ENCODE data around the gene SEPTIN11. TPM values are rescaled to one million over a fixed set of nuclear protein-coding genes. Genes with fewer than 3 reads are reported as not detected.

SEPTIN11 gene
- total and polyA plus RNA-seq, 2 of the 8 experiments (the other 6 are each of a cell fraction or from before 2014, with no cell fraction given): 32.2 to 110 TPM

DNA sequence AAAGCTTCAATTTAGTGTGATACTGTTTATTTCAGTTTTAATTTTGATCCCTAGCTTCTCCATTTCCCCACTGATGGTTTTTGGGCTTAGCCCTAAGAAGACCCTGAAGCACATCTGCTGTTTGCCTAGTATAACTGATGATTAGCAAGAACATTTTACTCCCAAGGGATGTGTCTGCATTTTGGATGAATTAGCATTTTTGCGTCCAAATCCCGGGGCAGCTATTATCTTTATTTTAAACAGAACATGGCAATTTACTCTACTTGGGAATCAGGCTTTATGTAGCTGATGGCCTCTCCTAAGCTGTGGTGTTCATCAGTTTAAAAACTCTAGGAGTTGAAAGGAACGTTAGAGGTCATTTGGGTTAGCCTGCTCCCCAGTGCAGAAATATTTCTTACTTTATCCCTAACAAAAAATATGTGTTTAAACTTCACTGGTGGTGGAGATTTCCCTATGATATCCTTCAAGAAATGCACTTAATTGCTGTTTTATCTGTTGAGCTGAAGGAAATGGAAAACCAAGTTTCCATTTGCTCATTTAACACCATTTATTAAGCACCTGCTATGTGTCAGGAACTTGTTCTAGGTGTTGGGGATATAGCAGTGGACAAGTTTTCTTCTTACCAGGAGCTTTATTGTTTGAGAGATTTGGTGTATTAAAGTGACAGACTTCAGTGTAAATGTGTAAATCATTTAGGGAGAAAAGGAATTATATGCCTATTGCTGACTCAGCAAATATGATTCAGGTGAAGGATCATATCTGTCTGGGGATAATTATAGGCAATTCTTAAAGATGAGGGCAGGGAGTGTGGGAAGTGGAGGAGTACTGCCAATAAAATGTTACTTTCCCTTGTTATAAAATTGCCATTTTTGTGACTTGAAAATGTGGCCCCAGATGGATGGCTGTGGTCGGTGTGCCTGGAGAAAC is 3.4 kb downstream of the SEPTIN11 start:
- Histone ChIP-seq H2BK120ac (replicated peaks; ENCODE audit: low read depth, low read length) (no peak overlapping the region), H3K9ac (replicated peaks in 1 of 4; ENCODE audit: extremely low read depth in 1 of 4, low read depth in 3 of 4, low read length in 3 of 4) (no peak overlapping the region), H4K5ac (ENCODE audit: insufficient read length, low read depth, low read length) (no peak overlapping the region), H3K4me3 (ENCODE audit: extremely low read depth in 1 of 4, insufficient read depth in 2 of 4, low read depth in 3 of 4, low read length in 4 of 4) (no peak overlapping the region), H3K4ac (replicated peaks; ENCODE audit: insufficient read length, low read depth, low read length) (no peak overlapping the region), H3K79me1 (ENCODE audit: low read depth, low read length) (peaks cover 3% of the 10 kb centered on the region; the same call in 1 of the 2 replicates), H3K23ac (ENCODE audit: insufficient read length) (no peak overlapping the region), H3K18ac (ENCODE audit: extremely low read depth, low read length) (no peak overlapping the region), H3K9me3 (ENCODE audit: insufficient read depth in 2 of 2, low read depth in 1 of 2, low read length in 1 of 2) (no peaks in the 10 kb centered on the region), H2AFZ (ENCODE audit: low read length) (no peak overlapping the region), H3K23me2 (ENCODE audit: low read depth, low read length) (peaks cover 21% of the 10 kb centered on the region), H2BK15ac (ENCODE audit: low read length) (no peak overlapping the region), H3K4me1 (replicated peaks in 1 of 4; ENCODE audit: control insufficient read depth in 3 of 4, insufficient read depth in 4 of 4, low read length in 3 of 4) (peaks cover 2 to 6% (median 5%) of the 10 kb centered on the region in 4 experiments; a peak in 5 of 7 replicates), H3K79me2 (ENCODE audit: control insufficient read depth in 1 of 2, insufficient read depth in 2 of 2, low read length in 2 of 2) (peaks cover 0 to 53% of the 10 kb centered on the region in 2 experiments; a peak in 3 of 4 replicates), H3K36me3 (ENCODE audit: control insufficient read depth in 2 of 4, insufficient read depth in 4 of 4, low read length in 3 of 4) (no peaks in the 10 kb centered on the region), H2BK12ac (ENCODE audit: low read depth, low read length) (no peak overlapping the region), H2BK5ac (ENCODE audit: low read depth, low read length) (no peak overlapping the region), H4K91ac (replicated peaks; ENCODE audit: insufficient read length, low read length) (no peak overlapping the region), H4K8ac (ENCODE audit: extremely low read depth, insufficient read depth, low read length) (no peak overlapping the region), H3K4me2 (ENCODE audit: insufficient read depth in 1 of 2, low read depth in 2 of 2, low read length in 2 of 2) (no peak overlapping the region), H2BK20ac (ENCODE audit: low read length) (no peak overlapping the region), H2AK5ac (ENCODE audit: low read depth, low read length) (no peak overlapping the region), H3K14ac (ENCODE audit: insufficient read length) (no peak overlapping the region), H3K56ac (replicated peaks; ENCODE audit: insufficient read length, low read depth, low read length) (no peak overlapping the region), H3K27ac (ENCODE audit: low read depth, low read length) (no peak overlapping the region), H3K27me3 (replicated peaks in 1 of 4; ENCODE audit: control insufficient read depth in 3 of 4, extremely low read depth in 1 of 4, insufficient read depth in 3 of 4, low read length in 3 of 4) (peaks cover 0 to 11% (median 9%) of the 10 kb centered on the region in 4 experiments; a peak in 5 of 7 replicates), H4K20me1 (replicated peaks in 1 of 2; ENCODE audit: control insufficient read depth in 1 of 2, insufficient read depth in 2 of 2, low read length in 2 of 2) (peaks cover 0 to 4% of the 10 kb centered on the region in 2 experiments)
- FAIRE-seq (no peak), DNase-seq (ENCODE audit: low read depth in 1 of 2, low spot score in 2 of 2) (no peak)
- ChIA-PET CTCF (ENCODE audit: partially characterized antibody) (interaction anchor here (0.6 to 1.5 kb wide), 6 partner anchors 20 to 193 kb away, joined by 3 read pairs; no protein-coding TSS in a partner anchor), POLR2A (ENCODE audit: partially characterized antibody) (interaction anchor here (1.0 to 1.2 kb wide), 2 partner anchors 9 to 43 kb away, joined by 3 read pairs; no protein-coding TSS in a partner anchor)
- peak; percentile 100 for TF ChIP-seq MAFK (IDR thresholded peaks at IDR 0.05; ENCODE audit: low read depth, low read length)
- TF ChIP-seq CTBP2 (IDR thresholded peaks at IDR 0.05; ENCODE audit: borderline replicate concordance, insufficient read depth, insufficient read length, low read length): no peak
- WGBS, 2 experiments (ENCODE audit: extremely low coverage in 1 of 2, insufficient coverage in 1 of 2, insufficient read length in 1 of 2, insufficient replicate concordance in 2 of 2, low coverage in 1 of 2, low lambda C conversion rate in 2 of 2, missing lambda C conversion rate in 1 of 2): 88% methylated on average over 4 of the region's 4 CpGs; no CpG with 5 or more reads in 1 of the 2 experiments
